A673 (cell line): ENCODE results near the gene DPH7.

Experiments used
- EZH2 ChIP-seq: fragments of 200-600 bp; sonication (generic); IDR thresholded peaks from 2 replicates; pipeline ENCODE4 v1.6.1; 2017; ENCODE audit warnings: borderline replicate concordance, low read depth, mild to moderate bottlenecking, mixed read lengths, antibody characterized with exemption, low read length; ENCODE audit not compliant: poor library complexity, severe bottlenecking
- TF ChIP-seq, protein P1 (sequence below): fragments of 300-800, 200-600 bp; sonication (generic); conservative IDR thresholded peaks from 2 replicates; pipeline ENCODE4 v1.5.1; 2017; ENCODE audit warnings: low read depth, mild to moderate bottlenecking, antibody characterized with exemption, low read length, moderate library complexity, mixed read lengths

- TF ChIP-seq EZH2 = no peak
- TF ChIP-seq, protein P1, sequence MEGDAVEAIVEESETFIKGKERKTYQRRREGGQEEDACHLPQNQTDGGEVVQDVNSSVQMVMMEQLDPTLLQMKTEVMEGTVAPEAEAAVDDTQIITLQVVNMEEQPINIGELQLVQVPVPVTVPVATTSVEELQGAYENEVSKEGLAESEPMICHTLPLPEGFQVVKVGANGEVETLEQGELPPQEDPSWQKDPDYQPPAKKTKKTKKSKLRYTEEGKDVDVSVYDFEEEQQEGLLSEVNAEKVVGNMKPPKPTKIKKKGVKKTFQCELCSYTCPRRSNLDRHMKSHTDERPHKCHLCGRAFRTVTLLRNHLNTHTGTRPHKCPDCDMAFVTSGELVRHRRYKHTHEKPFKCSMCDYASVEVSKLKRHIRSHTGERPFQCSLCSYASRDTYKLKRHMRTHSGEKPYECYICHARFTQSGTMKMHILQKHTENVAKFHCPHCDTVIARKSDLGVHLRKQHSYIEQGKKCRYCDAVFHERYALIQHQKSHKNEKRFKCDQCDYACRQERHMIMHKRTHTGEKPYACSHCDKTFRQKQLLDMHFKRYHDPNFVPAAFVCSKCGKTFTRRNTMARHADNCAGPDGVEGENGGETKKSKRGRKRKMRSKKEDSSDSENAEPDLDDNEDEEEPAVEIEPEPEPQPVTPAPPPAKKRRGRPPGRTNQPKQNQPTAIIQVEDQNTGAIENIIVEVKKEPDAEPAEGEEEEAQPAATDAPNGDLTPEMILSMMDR = no peak
Observed at GRCh38 chr9:137515338-137515724, 63.4 kb downstream of the DPH7 start.
